GM23248 (cell line): ENCODE measurements around the gene HOXA10.

ENCODE experiments used
- EZH2 ChIP-seq: fragments of 200-600 bp; sonication (generic); IDR thresholded peaks from 2 replicates; pipeline ENCODE4 v1.6.1; 2018; ENCODE audit warnings: antibody characterized with exemption, mild to moderate bottlenecking; ENCODE audit not compliant: insufficient read depth, poor library complexity, severe bottlenecking
- EZH2phosphoT487 ChIP-seq: fragments of 200-600 bp; sonication (generic); IDR thresholded peaks from 2 replicates; pipeline ENCODE4 v1.6.1; 2018; ENCODE audit warnings: antibody characterized with exemption, moderate library complexity, mild to moderate bottlenecking, low read depth; ENCODE audit not compliant: insufficient read depth

DNA sequence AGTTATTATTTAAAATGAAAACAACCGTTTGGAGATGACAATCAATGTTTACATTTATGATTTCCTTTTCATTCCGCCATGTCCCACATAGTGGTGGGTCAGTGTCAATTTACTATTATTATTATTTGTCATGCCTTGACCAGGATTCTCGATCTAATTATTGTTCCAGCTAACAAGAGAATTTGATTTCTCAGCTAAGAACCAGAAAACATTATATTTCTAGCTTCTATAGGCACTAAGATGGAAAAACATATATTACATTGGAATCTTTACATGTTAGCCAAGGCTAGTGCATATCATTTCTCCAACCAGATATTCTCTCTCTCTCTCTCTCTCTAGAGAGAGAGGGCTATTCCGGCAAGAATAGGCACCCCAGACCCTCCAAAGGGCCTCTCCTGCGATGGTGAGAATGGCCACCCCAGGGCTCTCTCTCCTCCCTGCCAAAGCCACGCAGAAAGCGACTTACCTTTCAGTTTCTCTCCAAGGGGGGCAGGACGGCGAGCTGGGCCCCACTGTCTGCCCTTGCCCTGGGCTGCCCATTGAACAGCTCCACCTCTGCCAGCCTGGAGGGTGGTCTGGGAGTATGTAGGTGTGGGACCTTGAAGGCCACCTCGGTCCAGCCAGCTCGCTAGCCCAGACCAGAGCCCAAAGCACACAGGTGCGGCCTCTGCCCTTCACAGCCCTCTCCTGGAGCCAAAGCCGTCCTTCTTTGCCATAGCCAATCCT, 24.1 kb downstream of the HOXA10 start:
- TF ChIP-seq EZH2 (no peak), EZH2phosphoT487 (no peak)
